Hippocampal formation (tissue), 2 donors: ENCODE data around the gene CALR3.
A peak's percentile ranks its signal among the peaks of the same experiment; 100 is the strongest.
"Not testable (repeated sequence)": the region's sequence is repeated elsewhere in the genome, so short reads cannot be mapped to it uniquely, and the experiment has no call there.

Experiments used
- DNase-seq, 2 donors: peaks; one replicate each; lab custom pipeline; 2025; lab: John Stamatoyannopoulos, UW

Gene CALR3

GRCh38 chr19:16524991-16525734 is 29.2 kb upstream of the CALR3 start:
- no peak for DNase-seq

- DNase-seq, result no peak
Observed at GRCh38 chr19:16522559-16523377, 26.8 kb upstream of the CALR3 start.

GRCh38 chr19:16521715-16522289 is 25.8 kb upstream of the CALR3 start:
- DNase-seq, result no peak

GRCh38 chr19:16520986-16521624 is 25.1 kb upstream of the CALR3 start:
- no peak for DNase-seq

GRCh38 chr19:16520074-16520973 is 24.4 kb upstream of the CALR3 start:
- DNase-seq, result no peak

GRCh38 chr19:16519230-16519687 is 23.3 kb upstream of the CALR3 start:
- no peak for DNase-seq

- no peak for DNase-seq
Observed at GRCh38 chr19:16518483-16519229, 22.7 kb upstream of the CALR3 start.

GRCh38 chr19:16518061-16518460 is 22.1 kb upstream of the CALR3 start:
- no peak for DNase-seq

- no peak for DNase-seq
Observed at GRCh38 chr19:16516923-16517610, 21.1 kb upstream of the CALR3 start.

- no peak for DNase-seq
Observed at GRCh38 chr19:16516381-16516780, 20.4 kb upstream of the CALR3 start.

- no peak for DNase-seq
Observed at GRCh38 chr19:16514383-16515019, 18.5 kb upstream of the CALR3 start.

- DNase-seq, result not testable (repeated sequence)
Observed at GRCh38 chr19:16512611-16513010, 16.6 kb upstream of the CALR3 start.

GRCh38 chr19:16509141-16510061 is 13.4 kb upstream of the CALR3 start:
- peak; percentile 43 to 48 for DNase-seq

- DNase-seq, result no peak
Observed at GRCh38 chr19:16508546-16508945, 12.6 kb upstream of the CALR3 start.

GRCh38 chr19:16506961-16507360 is 11.0 kb upstream of the CALR3 start:
- DNase-seq, result no peak

- DNase-seq, result not testable (repeated sequence)
Observed at GRCh38 chr19:16506161-16506560, 10.2 kb upstream of the CALR3 start.

GRCh38 chr19:16504271-16504670 is 8.3 kb upstream of the CALR3 start:
- no peak for DNase-seq

- DNase-seq, result no peak
Observed at GRCh38 chr19:16497837-16498236, 1.9 kb upstream of the CALR3 start.
